SK-N-SH treated with all-trans-retinoic acid at 6 μM for 48 hours (cell line): ENCODE measurements around the gene CCDC120.

Experiments
- ARNTL ChIP-seq: fragments of 450-650 bp; formaldehyde crosslinking; IDR thresholded peaks from 2 replicates; pipeline ENCODE4 v1.5.0; 2020; ENCODE audit warnings: low read depth, mild to moderate bottlenecking, moderate library complexity, borderline replicate concordance
- GLIS3 ChIP-seq: fragments of 250-450 bp; sonication (Bioruptor Pico); IDR thresholded peaks from 2 replicates; pipeline ENCODE4 v1.5.0; 2020; ENCODE audit warnings: mild to moderate bottlenecking, moderate library complexity
- SNAI2 ChIP-seq: fragments of 250-450 bp; sonication (Bioruptor Pico); IDR thresholded peaks from 2 replicates; pipeline ENCODE4 v1.5.0; 2020; ENCODE audit warnings: mild to moderate bottlenecking, moderate library complexity

DNA sequence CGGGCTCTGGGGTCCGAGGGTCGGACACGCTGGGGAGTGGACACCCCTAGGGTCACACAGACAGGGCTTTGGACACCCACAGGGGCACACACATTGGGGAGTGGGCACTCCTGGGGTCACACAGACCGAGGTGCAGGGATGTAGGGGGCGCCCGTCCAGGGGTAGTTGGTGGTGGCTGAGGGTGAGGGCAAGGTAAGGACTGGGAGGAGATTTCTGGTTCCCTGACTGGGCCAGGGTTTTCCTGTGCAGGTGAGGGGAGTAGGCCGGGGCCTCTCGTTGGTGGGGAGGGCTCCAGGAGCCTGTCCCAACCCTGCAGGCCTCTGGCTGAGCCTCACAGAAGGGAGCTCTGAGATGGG, 42.8 kb downstream of the CCDC120 start:
- TF ChIP-seq SNAI2 (CRISPR knock-in tag): no peak
- no peak for TF ChIP-seq GLIS3 (CRISPR knock-in tag)
- no peak for TF ChIP-seq ARNTL
